ENCODE results near the gene RFT1.

DNA sequence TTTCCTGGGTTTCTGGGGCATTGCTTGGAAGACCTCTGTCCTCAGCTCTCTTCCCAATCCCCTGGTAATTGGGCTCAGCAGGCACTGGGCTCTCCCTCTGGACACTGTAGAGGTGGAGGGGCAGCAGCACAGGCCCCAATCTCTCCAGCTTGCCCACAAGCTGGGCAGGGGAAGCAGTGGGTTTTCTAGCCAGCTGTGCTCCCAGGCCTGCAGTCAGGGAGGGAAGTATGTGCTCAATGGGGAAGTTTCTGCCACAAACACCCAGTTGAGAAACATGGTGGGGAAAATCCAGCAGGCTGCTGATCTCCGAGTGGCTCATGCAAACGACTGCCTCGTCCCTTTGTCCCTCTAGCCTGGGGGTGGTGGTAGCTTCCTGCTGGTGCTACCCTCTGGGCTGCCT, 12.8 kb upstream of the RFT1 start:
- TF ChIP-seq ARNT (IDR thresholded peaks at IDR 0.05): no peak
- TF ChIP-seq NFRKB (IDR thresholded peaks at IDR 0.05): no peak
- TF ChIP-seq BHLHE40 (IDR thresholded peaks at IDR 0.05; ENCODE audit: borderline replicate concordance): no peak
- no peak for TF ChIP-seq SUZ12 (IDR thresholded peaks at IDR 0.05)
- no peak for TF ChIP-seq L3MBTL2 (conservative IDR thresholded peaks at IDR 0.05)
- TF ChIP-seq FOXA1 (IDR thresholded peaks at IDR 0.05): no peak
- TF ChIP-seq FOXM1 (IDR thresholded peaks at IDR 0.05; ENCODE audit: borderline replicate concordance): no peak
- no peak for TF ChIP-seq PKNOX1 (IDR thresholded peaks at IDR 0.05)
- TF ChIP-seq ZNF384 (IDR thresholded peaks at IDR 0.05): no peak
- no peak for TF ChIP-seq FOXK2 (IDR thresholded peaks at IDR 0.05)
- TF ChIP-seq TARDBP (IDR thresholded peaks at IDR 0.05): no peak
- no peak for TF ChIP-seq SP1 (IDR thresholded peaks at IDR 0.05)
- TF ChIP-seq LEF1 (IDR thresholded peaks at IDR 0.05; ENCODE audit: borderline replicate concordance): no peak
- no peak for TF ChIP-seq ELF4 (IDR thresholded peaks at IDR 0.05)
